OCI-M2 (cell line): Measurements from ENCODE around the gene ATG16L1.

Experiments used
- DNase-seq: peaks from one replicate; lab custom pipeline; 2025; ENCODE audit not compliant: unreplicated experiment; lab: John Stamatoyannopoulos, UW

The ATG16L1 gene

DNA sequence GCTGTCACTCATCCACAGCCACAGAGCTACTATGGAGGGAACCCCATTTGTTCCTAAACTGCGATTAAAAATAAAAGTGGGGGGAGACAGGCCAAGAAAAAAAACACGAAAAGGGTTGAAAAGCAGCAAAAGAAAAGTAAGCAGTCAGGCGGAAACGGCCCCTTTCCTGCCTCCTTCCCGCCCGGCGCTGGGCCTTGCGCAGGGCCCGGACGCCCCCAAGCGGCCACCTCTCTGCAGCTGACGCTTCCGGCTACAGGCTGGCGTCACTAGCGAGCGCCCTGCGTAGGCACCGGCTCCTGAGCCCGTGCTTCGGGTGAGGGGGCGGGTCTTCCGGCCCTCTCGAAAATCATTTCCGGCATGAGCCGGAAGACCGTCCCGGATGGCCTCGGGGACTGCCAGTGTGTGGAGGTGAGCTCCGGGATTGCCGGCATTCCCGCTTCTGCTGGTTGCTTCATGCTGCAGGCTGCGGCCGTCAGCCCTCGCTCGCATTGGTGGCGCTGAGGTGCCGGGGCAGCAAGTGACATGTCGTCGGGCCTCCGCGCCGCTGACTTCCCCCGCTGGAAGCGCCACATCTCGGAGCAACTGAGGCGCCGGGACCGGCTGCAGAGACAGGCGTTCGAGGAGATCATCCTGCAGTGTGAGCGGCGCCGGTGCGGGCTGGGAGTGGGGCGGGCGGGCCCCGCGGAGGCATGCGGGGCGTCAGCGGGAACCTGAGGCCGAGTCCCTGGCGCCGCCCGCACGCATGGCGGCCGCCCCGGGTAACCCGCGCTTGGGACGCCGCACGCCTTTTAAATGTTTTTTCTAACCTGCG, at the start of gene ATG16L1:
ATG16L1 (plus strand) TSS at position 368 of the 811 bp plus-strand sequence; CDS start at position 523, 155 bp downstream.
- DNase-seq = peak; percentile 73

- no peak for DNase-seq
Observed at GRCh38 chr2:233202531-233202944, 48.9 kb upstream of the ATG16L1 start.

DNA sequence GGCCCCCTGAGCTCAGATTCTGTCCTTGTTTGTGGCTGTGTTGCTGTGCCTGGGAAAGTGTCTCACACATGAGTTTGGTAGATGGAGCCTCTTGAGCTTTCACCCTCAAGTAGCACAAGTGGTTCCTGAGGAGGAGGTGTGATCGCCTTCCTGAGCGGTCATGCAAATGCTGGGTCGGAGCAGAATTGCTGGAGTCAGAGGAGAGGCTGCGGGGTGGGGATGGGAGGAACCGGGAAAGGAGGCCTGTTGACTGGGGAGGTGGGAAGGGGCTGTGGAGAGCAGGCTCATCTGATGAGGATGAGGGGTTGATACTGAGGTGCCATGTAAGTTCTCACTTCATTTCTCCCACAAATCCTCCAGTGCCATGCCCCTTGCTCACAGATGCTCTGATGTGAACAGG, 48.4 kb upstream of the ATG16L1 start:
- no peak for DNase-seq

- no peak for DNase-seq
Observed at GRCh38 chr2:233204286-233204936, 47.1 kb upstream of the ATG16L1 start.

GRCh38 chr2:233208382-233209116, 42.9 kb upstream of the ATG16L1 start:
- no peak for DNase-seq

- no peak for DNase-seq
Observed at GRCh38 chr2:233209117-233209532, 42.3 kb upstream of the ATG16L1 start.

GRCh38 chr2:233209533-233210171, 41.8 kb upstream of the ATG16L1 start:
- DNase-seq = no peak

DNA sequence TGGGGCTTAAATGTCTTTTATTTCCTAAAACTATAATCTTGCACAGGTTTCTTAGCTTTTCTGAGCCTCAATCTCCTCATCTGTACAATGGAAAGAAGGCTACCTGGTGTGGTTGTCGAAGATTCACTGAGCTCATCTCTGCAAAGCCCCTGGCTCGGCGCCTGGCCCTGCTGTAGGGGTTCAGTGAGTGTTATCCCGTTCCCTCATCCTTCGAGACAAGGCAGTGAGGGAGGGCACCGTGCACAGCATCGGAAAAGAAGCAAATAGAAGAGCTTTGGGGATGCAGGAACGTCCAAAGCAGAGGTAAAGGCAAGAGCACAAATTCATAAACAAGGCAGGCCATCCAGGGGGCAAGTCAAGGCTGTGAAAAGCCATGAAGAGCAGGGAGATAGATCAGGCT, 41.2 kb upstream of the ATG16L1 start:
- DNase-seq = no peak

- no peak for DNase-seq
Observed at GRCh38 chr2:233210843-233211547, 40.5 kb upstream of the ATG16L1 start.

- DNase-seq = no peak
Observed at GRCh38 chr2:233211548-233211895, 40.0 kb upstream of the ATG16L1 start.

GRCh38 chr2:233213011-233213410, 38.5 kb upstream of the ATG16L1 start:
- no peak for DNase-seq

DNA sequence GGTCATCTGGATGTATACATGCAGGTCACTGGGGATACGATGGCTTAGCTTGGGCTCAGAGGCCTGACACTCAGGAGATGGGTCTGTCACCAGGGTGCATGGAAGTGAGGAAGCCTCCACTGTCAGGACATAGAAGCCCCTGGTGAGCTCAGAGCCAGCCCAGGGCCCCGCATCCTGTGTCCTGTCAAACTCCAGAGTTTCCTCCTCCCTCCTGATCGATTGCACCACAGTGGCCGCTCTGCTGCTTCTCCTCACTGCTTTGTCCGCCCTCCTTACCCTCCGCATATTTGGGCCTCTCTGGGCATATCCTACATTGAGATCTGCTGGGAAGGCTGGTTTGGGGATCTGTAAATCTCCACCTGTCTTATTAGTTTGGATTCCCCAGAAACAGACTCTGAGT, 37.5 kb upstream of the ATG16L1 start:
- DNase-seq = no peak

DNA sequence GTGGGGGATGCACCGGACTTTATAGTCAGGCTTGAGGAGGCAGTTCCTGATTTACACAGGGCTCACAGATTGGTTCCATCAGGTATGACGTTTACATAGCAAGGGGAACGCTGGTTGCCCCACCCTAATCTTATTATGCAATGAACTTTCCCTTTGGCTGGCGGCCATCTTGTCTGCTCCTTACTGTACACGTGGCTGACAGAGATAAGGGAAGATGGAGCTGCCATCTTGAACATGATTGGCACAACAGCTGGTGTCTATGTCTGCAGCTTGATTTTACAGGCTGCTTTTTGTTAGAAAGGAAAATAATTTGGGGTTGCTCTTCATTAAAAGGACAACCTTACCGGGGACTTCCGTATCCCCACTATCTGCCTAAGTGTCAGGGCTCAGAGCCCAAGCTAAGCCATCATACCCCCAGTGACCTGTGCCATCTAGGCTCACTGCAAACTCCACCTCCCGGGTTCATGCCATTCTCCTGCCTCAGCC, 33.5 kb upstream of the ATG16L1 start:
- no peak for DNase-seq

DNA sequence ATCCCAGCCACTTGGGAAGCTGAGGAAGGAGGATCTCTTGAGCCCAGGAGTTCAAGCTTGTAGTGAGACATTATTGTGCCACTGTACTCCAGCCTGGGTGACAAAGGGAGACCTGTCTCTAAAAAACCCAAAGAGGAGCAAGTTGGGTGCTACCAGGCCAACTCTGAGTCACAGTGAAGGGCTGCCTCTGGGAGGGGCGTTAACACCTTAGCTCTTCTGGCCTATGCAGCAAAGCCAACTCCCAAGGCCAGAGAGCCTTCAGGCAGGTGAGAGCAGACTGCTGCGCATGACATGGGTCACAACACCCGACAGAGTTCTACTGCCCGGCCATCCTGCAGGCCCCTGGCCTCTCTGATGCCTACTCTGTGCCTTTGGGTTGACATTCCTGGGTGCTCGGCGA, 32.6 kb upstream of the ATG16L1 start:
- DNase-seq = no peak

DNA sequence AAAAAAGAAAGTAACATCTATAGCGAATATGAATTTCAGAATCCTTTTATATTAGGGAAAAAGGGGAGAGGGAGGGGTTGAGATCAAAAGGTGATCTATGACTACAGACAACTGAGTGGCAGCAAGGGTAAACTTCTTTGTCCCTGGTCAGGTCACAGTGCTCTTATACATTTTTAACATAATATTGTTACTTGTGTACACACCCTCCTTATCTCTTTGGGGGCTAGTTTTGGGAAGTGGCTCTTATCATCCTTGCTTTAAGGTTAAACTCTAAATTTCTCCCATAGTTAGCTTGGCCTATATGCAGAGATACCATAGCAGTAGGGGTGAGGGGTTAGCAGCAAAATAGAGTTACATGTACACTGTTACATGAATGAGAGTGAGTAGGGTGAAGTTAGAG, 31.6 kb upstream of the ATG16L1 start:
- no peak for DNase-seq

GRCh38 chr2:233221378-233222063, 30.0 kb upstream of the ATG16L1 start:
- DNase-seq = peak; percentile 91

DNA sequence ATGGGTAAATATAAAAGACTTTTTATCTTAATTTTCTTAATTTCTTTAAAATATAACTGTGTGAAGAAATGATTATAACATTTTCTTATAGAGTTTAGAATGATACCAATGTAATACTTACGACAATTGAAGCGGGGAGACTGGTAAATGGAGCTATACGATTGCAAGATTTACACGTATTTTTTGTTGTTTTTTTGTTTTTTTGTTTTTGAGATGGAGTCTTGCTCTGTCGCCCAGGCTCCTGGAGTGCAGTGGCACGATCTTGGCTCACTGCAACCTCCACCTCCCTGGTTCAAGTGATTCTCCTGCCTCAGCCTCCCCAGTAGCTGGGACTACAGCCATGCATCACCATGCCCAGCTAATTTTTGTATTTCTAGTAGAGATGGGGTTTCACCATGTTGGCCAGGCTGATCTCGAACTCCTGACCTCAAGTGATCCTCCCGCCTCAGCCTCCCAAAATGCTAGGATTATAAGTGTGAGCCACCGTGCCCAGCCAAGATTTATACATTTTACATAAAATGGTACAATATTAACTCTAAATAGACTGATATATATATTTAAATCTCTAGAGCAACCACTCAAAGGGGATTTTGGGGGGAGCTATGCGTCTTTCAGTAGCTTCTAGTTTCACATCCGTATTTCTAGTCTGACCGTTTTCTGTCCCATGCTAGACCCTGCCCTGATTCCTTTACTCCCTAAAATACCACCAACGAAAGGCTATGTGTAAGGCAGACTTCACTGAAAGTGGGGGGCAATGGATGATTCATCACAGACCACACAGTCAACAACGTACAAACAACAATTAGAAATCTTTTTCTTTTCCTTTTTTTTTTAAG, 28.2 kb upstream of the ATG16L1 start:
- no peak for DNase-seq

- DNase-seq = no peak
Observed at GRCh38 chr2:233225230-233226068, 26.0 kb upstream of the ATG16L1 start.
